SK-N-SH (cell line): ENCODE results near the gene RBMS3. TPM values are rescaled to one million over a fixed set of nuclear protein-coding genes. Genes with fewer than 3 reads are reported as not detected.

Experiments used
- CTCF ChIA-PET: fragments of 300-600, 350-600 bp; formaldehyde crosslinking; extraction: SDS; loops from one replicate; lab custom pipeline; 2021; lab: Yijun Ruan, JAX
- POLR2A ChIA-PET: fragments of 350-600 bp; sonication (Branson Sonifier 250); formaldehyde crosslinking; extraction: SDS; loops from one replicate; lab custom pipeline; 2020; ENCODE audit warnings: antibody characterized with exemption, inconsistent platforms; lab: Yijun Ruan, JAX
- DNase-seq: peaks from one replicate; pipeline ENCODE4 v3.0.0; 2012
- H2AFZ ChIP-seq: fragments of 200-600 bp; sonication (generic); 2 replicates; pipeline ENCODE4 v1.8.1; 2016; ENCODE audit warnings: antibody characterized with exemption, mild to moderate bottlenecking, low read depth
- H3F3A ChIP-seq: fragments of 200-600 bp; sonication (generic); replicated peaks from 2 replicates; pipeline ENCODE3; 2016; ENCODE audit warnings: antibody characterized with exemption, mild to moderate bottlenecking; ENCODE audit not compliant: insufficient read depth
- H3K27ac ChIP-seq, 2 experiments: fragments of 200-500 bp in 1 of 2; fragments of 200-600 bp in 1 of 2; sonication (Bioruptor generic) in 1 of 2; sonication (generic), shearing (Covaris generic) in 1 of 2; 2 replicates each; pipeline versions ENCODE4 v1.5.1 to v1.6.1; 2014 to 2016; ENCODE audit warnings: low read depth in 2 of 2, inconsistent platforms in 1 of 2, low read length in 1 of 2, mild to moderate bottlenecking in 1 of 2, mixed read lengths in 1 of 2
- H3K27me3 ChIP-seq: fragments of 200-600 bp; sonication (generic), shearing (Covaris generic); 2 replicates; pipeline ENCODE4 v1.6.1; 2016; ENCODE audit warnings: mixed run types; ENCODE audit not compliant: insufficient read depth
- H3K36me3 ChIP-seq, 2 experiments: fragments of 200-500 bp in 1 of 2; fragments of 200-600 bp in 1 of 2; sonication (Bioruptor generic) in 1 of 2; sonication (generic) in 1 of 2; replicated peaks in 1 of 2; 2 replicates each; pipeline versions ENCODE3 to v1.5.1; 2014 to 2016; ENCODE audit warnings: low read length in 1 of 2, mild to moderate bottlenecking in 1 of 2; ENCODE audit not compliant: insufficient read depth in 2 of 2, control insufficient read depth in 1 of 2
- H3K4me1 ChIP-seq, 2 experiments: fragments of 200-500 bp in 1 of 2; fragments of 200-600 bp in 1 of 2; sonication (Bioruptor generic) in 1 of 2; sonication (generic), shearing (Covaris generic) in 1 of 2; 2 replicates each; pipeline versions ENCODE4 v1.5.1 to v1.6.1; 2014 to 2016; ENCODE audit warnings: low read depth in 1 of 2, low read length in 1 of 2, mixed run types in 1 of 2; ENCODE audit not compliant: insufficient read depth in 2 of 2, control insufficient read depth in 1 of 2
- H3K4me2 ChIP-seq: fragments of 200-600 bp; sonication (generic), shearing (Covaris generic); 2 replicates; pipeline ENCODE4 v1.6.1; 2017; ENCODE audit warnings: mixed run types
- H3K4me3 ChIP-seq, 2 experiments: fragments of 200-500 bp in 1 of 2; fragments of 200-600 bp in 1 of 2; sonication (Bioruptor generic) in 1 of 2; sonication (generic), shearing (Covaris generic) in 1 of 2; 2 replicates each; pipeline versions ENCODE4 v1.5.1 to v1.8.1; 2014 to 2016; ENCODE audit warnings: low read depth in 2 of 2, inconsistent platforms in 1 of 2, low read length in 1 of 2, mild to moderate bottlenecking in 1 of 2, mixed read lengths in 1 of 2, moderate library complexity in 1 of 2
- H3K79me2 ChIP-seq: fragments of 200-600 bp; sonication (generic); 2 replicates; pipeline ENCODE4 v1.8.1; 2017; ENCODE audit warnings: mild to moderate bottlenecking; ENCODE audit not compliant: insufficient read depth
- H3K9ac ChIP-seq: fragments of 200-600 bp; sonication (generic); 2 replicates; pipeline ENCODE4 v1.6.1; 2017; ENCODE audit warnings: mixed run types
- H3K9me2 ChIP-seq: fragments of 200-600 bp; sonication (generic); 2 replicates; pipeline ENCODE4 v1.6.1; 2017; ENCODE audit warnings: mixed run types
- H3K9me3 ChIP-seq: fragments of 200-600 bp; sonication (generic); 2 replicates; pipeline ENCODE4 v1.6.1; 2017; ENCODE audit warnings: mixed run types, mild to moderate bottlenecking, moderate library complexity
- H4K20me1 ChIP-seq: fragments of 200-600 bp; sonication (generic); 2 replicates; pipeline ENCODE4 v1.6.1; 2017; ENCODE audit warnings: mild to moderate bottlenecking, mixed run types; ENCODE audit not compliant: insufficient read depth
- CHD2 ChIP-seq: fragments of 150-350 bp; IDR thresholded peaks from 2 replicates; pipeline ENCODE4 v1.6.1; 2018; ENCODE audit warnings: low read length; ENCODE audit not compliant: partially characterized antibody
- CTCF ChIP-seq: fragments of 200-600 bp; sonication (generic); IDR thresholded peaks from 2 replicates; pipeline ENCODE4 v1.6.1; 2017; ENCODE audit warnings: antibody characterized with exemption, mild to moderate bottlenecking, moderate library complexity
- ELF1 ChIP-seq: IDR thresholded peaks from 2 replicates; pipeline ENCODE4 v1.4.0; 2012
- EP300 ChIP-seq, 2 experiments: IDR thresholded peaks; 2 replicates each; pipeline versions ENCODE4 v1.4.0 to v1.6.1; 2012; ENCODE audit warnings: borderline replicate concordance in 1 of 2, low read depth in 1 of 2, low read length in 1 of 2
- FOSL2 ChIP-seq: IDR thresholded peaks from 2 replicates; pipeline ENCODE4 v1.4.0; 2012; ENCODE audit warnings: low read depth, mild to moderate bottlenecking, moderate library complexity, borderline replicate concordance
- GABPA ChIP-seq: IDR thresholded peaks from 2 replicates; pipeline ENCODE4 v1.4.0; 2012; ENCODE audit warnings: low read depth, mild to moderate bottlenecking
- GATA2 ChIP-seq: sonication (generic); formaldehyde crosslinking; IDR thresholded peaks from 2 replicates; pipeline ENCODE4 v1.5.0; 2020; ENCODE audit warnings: mild to moderate bottlenecking, missing genetic modification reagents
- JUND ChIP-seq: IDR thresholded peaks from 2 replicates; pipeline ENCODE4 v1.4.0; 2012
- MAX ChIP-seq: IDR thresholded peaks from 2 replicates; pipeline ENCODE4 v1.4.0; 2012; ENCODE audit warnings: low read depth
- MEF2A ChIP-seq: IDR thresholded peaks from 2 replicates; pipeline ENCODE4 v1.4.0; 2012; ENCODE audit warnings: low read depth, borderline replicate concordance
- MXI1 ChIP-seq: IDR thresholded peaks from 2 replicates; pipeline ENCODE4 v1.6.1; 2012; ENCODE audit warnings: mild to moderate bottlenecking, low read depth, low read length, improper control_type of control experiment
- NRF1 ChIP-seq: IDR thresholded peaks from 2 replicates; pipeline ENCODE4 v1.6.1; 2012; ENCODE audit warnings: low read depth, mild to moderate bottlenecking, low read length
- POLR2AphosphoS5 ChIP-seq: IDR thresholded peaks from 2 replicates; pipeline ENCODE4 v1.6.1; 2012; ENCODE audit warnings: low read depth, low read length
- RAD21 ChIP-seq: IDR thresholded peaks from 2 replicates; pipeline ENCODE4 v1.6.1; 2012; ENCODE audit warnings: mild to moderate bottlenecking, low read length
- RXRA ChIP-seq: IDR thresholded peaks from 2 replicates; pipeline ENCODE4 v1.4.0; 2012; ENCODE audit warnings: low read depth, mild to moderate bottlenecking, borderline replicate concordance
- SIN3A ChIP-seq: IDR thresholded peaks from 2 replicates; pipeline ENCODE4 v1.6.1; 2012; ENCODE audit warnings: low read depth, mild to moderate bottlenecking, low read length, moderate library complexity, borderline replicate concordance
- TAF1 ChIP-seq: IDR thresholded peaks from 2 replicates; pipeline ENCODE4 v1.6.1; 2012; ENCODE audit warnings: low read depth, mild to moderate bottlenecking, low read length, moderate library complexity, borderline replicate concordance
- TCF12 ChIP-seq: IDR thresholded peaks from 2 replicates; pipeline ENCODE4 v1.4.0; 2012
- YY1 ChIP-seq: IDR thresholded peaks from 2 replicates; pipeline ENCODE4 v1.4.0; 2012; ENCODE audit warnings: low read depth, mild to moderate bottlenecking
- ZBTB33 ChIP-seq: IDR thresholded peaks from 2 replicates; pipeline ENCODE4 v1.4.0; 2012; ENCODE audit warnings: low read depth, borderline replicate concordance
- WGBS: methylation state at CpG from one replicate; pipeline ENCODE4 v1.1.6; 2017; ENCODE audit warnings: low lambda C conversion rate; 5-methylcytosine and 5-hydroxymethylcytosine counted together
- polyA plus RNA-seq, 3 experiments: library from polyadenylated mRNA; depleted of rRNA; stranded (reverse); fragments of >200 nt; gene quantifications; 2 replicates each; pipeline ENCODE4 v1.2.3, GENCODE V29; 2012
- TF ChIP-seq, protein P1 (sequence below): fragments of 150-350 bp; IDR thresholded peaks from 2 replicates; pipeline ENCODE4 v1.6.1; 2017; ENCODE audit warnings: antibody characterized with exemption, low read length, low read depth, borderline replicate concordance
- TF ChIP-seq, protein P2 (sequence below): IDR thresholded peaks from 2 replicates; pipeline ENCODE4; 2012

Gene RBMS3
- polyA plus RNA-seq, 1 of the 3 experiments (the other 2 are of a cell fraction): 8.2 TPM

DNA sequence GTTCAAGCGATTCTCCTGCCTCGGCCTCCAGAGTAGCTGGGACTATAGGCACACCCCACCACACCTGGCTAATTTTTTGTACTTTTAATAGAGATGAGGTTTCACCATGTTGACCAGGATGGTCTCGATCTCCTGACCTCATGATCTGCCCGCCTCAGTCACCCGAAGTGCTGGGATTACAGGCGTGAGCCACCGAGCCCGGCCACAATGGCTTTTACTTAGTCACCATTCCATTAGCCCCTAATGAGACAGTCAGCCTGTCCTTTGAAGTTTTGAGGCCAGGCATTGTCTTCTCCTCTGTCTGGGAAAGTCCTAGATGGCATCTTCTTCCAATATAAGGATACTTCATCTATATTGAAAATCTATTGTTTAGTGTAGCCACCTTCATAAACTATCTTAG, 515.9 kb downstream of the RBMS3 start:
- Histone ChIP-seq H3K9ac (no peak overlapping the region), H4K20me1 (no peaks in the 10 kb centered on the region), H3K79me2 (no peaks in the 10 kb centered on the region), H3K4me1 (no peaks in the 10 kb centered on the region), H3F3A (no peaks in the 10 kb centered on the region), H3K9me2 (no peaks in the 10 kb centered on the region), H3K4me2 (no peak overlapping the region), H3K36me3 (peaks cover 0 to 3% of the 10 kb centered on the region in 2 experiments), H3K9me3 (no peaks in the 10 kb centered on the region), H3K27ac (no peak overlapping the region), H3K4me3 (no peak overlapping the region), H2AFZ (no peak overlapping the region), H3K27me3 (no peaks in the 10 kb centered on the region)
- TF ChIP-seq ELF1 (no peak), RAD21 (no peak), NRF1 (no peak), GABPA (no peak), MEF2A (no peak), MXI1 (no peak), POLR2AphosphoS5 (no peak), GATA2 (no peak), EP300 (IDR thresholded peaks at IDR 0.05; ENCODE audit: borderline replicate concordance in 1 of 2, low read depth in 1 of 2, low read length in 1 of 2) (no peak), JUND (no peak), ZBTB33 (no peak), YY1 (no peak)
- TF ChIP-seq, protein P1, sequence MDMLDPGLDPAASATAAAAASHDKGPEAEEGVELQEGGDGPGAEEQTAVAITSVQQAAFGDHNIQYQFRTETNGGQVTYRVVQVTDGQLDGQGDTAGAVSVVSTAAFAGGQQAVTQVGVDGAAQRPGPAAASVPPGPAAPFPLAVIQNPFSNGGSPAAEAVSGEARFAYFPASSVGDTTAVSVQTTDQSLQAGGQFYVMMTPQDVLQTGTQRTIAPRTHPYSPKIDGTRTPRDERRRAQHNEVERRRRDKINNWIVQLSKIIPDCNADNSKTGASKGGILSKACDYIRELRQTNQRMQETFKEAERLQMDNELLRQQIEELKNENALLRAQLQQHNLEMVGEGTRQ: no peak
- TF ChIP-seq, protein P2, sequence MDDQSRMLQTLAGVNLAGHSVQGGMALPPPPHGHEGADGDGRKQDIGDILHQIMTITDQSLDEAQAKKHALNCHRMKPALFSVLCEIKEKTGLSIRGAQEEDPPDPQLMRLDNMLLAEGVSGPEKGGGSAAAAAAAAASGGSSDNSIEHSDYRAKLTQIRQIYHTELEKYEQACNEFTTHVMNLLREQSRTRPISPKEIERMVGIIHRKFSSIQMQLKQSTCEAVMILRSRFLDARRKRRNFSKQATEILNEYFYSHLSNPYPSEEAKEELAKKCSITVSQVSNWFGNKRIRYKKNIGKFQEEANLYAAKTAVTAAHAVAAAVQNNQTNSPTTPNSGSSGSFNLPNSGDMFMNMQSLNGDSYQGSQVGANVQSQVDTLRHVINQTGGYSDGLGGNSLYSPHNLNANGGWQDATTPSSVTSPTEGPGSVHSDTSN: no peak
- DNase-seq: no peak
- ChIA-PET CTCF (no interaction called here), POLR2A (no interaction called here)
- 95% methylated on average over 8 of the region's 8 CpGs for WGBS

- no peaks in the 10 kb centered on the region for H4K20me1 ChIP-seq
- H3K4me2 ChIP-seq: no peak overlapping the region
- H2AFZ ChIP-seq: no peak overlapping the region
- H3K4me3 ChIP-seq: no peak overlapping the region
- ChIA-PET POLR2A (no interaction called here), CTCF (no interaction called here)
- no peak for DNase-seq
- H3K79me2 ChIP-seq: no peaks in the 10 kb centered on the region
- H3K9ac ChIP-seq: no peak overlapping the region
- H3K36me3 ChIP-seq: peaks cover 0 to 9% of the 10 kb centered on the region in 2 experiments
- no peak overlapping the region; a peak in 1 of 4 replicates for H3K27ac ChIP-seq
- no peaks in the 10 kb centered on the region for H3K27me3 ChIP-seq
- WGBS: 94% methylated on average over 4 of the region's 4 CpGs
- peaks cover 5% of the 10 kb centered on the region in 2 experiments; a peak in 2 of 4 replicates for H3K4me1 ChIP-seq
- H3F3A ChIP-seq: peaks cover 3% of the 10 kb centered on the region
- H3K9me3 ChIP-seq: no peaks in the 10 kb centered on the region
- no peaks in the 10 kb centered on the region for H3K9me2 ChIP-seq
- TF ChIP-seq MXI1: no peak
- TF ChIP-seq, protein P2: no peak
- no peak for TF ChIP-seq ELF1
- TF ChIP-seq SIN3A: no peak
- TF ChIP-seq GABPA: no peak
- TF ChIP-seq FOSL2: no peak
- TF ChIP-seq RXRA: no peak
- TF ChIP-seq MAX: no peak
- no peak for TF ChIP-seq CTCF
- TF ChIP-seq CHD2: no peak
- no peak for TF ChIP-seq TCF12
- no peak for TF ChIP-seq TAF1
- no peak for TF ChIP-seq NRF1
- TF ChIP-seq, all 33 proteins: peak for 0
Measured at GRCh38 chr3:29802057-29802456, 521.2 kb downstream of the RBMS3 start.
